ENCODE results near the gene TRAF5. TPM values are rescaled to one million over a fixed set of nuclear protein-coding genes. Genes with fewer than 3 reads are reported as not detected.
A peak's percentile ranks its signal among the peaks of the same experiment; 100 is the strongest.

Gene TRAF5
- total RNA-seq, 1 donor from 2014 or later, result 14.4 TPM

- Histone ChIP-seq H3K4me3 (ENCODE audit: insufficient read depth, low read depth, low read length) (no peak overlapping the region), H4K20me1 (ENCODE audit: insufficient read depth, low read length) (peaks cover 3% of the 10 kb centered on the region), H3K9ac (ENCODE audit: low read length) (no peak overlapping the region), H3K79me2 (ENCODE audit: insufficient read depth, low read length) (no peaks in the 10 kb centered on the region), H3K27me3 (ENCODE audit: insufficient read depth, low read length) (no peaks in the 10 kb centered on the region), H3K36me3 (ENCODE audit: insufficient read depth, low read length) (peaks cover 32% of the 10 kb centered on the region), H2AFZ (ENCODE audit: low read depth, low read length) (no peak overlapping the region), H3K4me1 (ENCODE audit: insufficient read depth, low read length) (no peaks in the 10 kb centered on the region), H3K9me3 (ENCODE audit: insufficient read depth, low read depth, low read length) (no peaks in the 10 kb centered on the region), H3K27ac (ENCODE audit: low read depth, low read length) (no peak overlapping the region), H3K4me2 (ENCODE audit: low read length) (no peak overlapping the region)
- FAIRE-seq (no peak), DNase-seq (ENCODE audit: low read depth) (no peak)
- H3K4me3 Mint-ChIP-seq (ENCODE audit: unreplicated experiment), result no peak overlapping the region
- H3K36me3 Mint-ChIP-seq (ENCODE audit: low read depth, unreplicated experiment), result peaks cover 14% of the 10 kb centered on the region
- no peaks in the 10 kb centered on the region for H3K27me3 Mint-ChIP-seq (ENCODE audit: low read depth, unreplicated experiment)
- H3K27ac Mint-ChIP-seq (ENCODE audit: unreplicated experiment), result no peak overlapping the region
- no peaks in the 10 kb centered on the region for H3K4me1 Mint-ChIP-seq (ENCODE audit: low read depth, unreplicated experiment)
- TF ChIP-seq EZH2 (IDR thresholded peaks at IDR 0.05; ENCODE audit: insufficient read depth, low read length) (no peak), CTCF (IDR thresholded peaks at IDR 0.05; ENCODE audit: insufficient read depth, low read depth, low read length) (no peak)
- no peaks in the 10 kb centered on the region for H3K9me3 Mint-ChIP-seq (ENCODE audit: unreplicated experiment)
Observed at GRCh38 chr1:211296396-211296795, 30.2 kb upstream of the TRAF5 start.

- Histone ChIP-seq H3K79me2 (ENCODE audit: insufficient read depth, low read length) (no peaks in the 10 kb centered on the region), H3K4me2 (ENCODE audit: low read length) (no peak overlapping the region), H3K36me3 (ENCODE audit: insufficient read depth, low read length) (peaks cover 15% of the 10 kb centered on the region), H2AFZ (ENCODE audit: low read depth, low read length) (no peak overlapping the region), H4K20me1 (ENCODE audit: insufficient read depth, low read length) (no peaks in the 10 kb centered on the region), H3K4me1 (ENCODE audit: insufficient read depth, low read length) (no peaks in the 10 kb centered on the region), H3K4me3 (ENCODE audit: insufficient read depth, low read depth, low read length) (no peak overlapping the region), H3K27ac (ENCODE audit: low read depth, low read length) (no peak overlapping the region), H3K9me3 (ENCODE audit: insufficient read depth, low read depth, low read length) (no peaks in the 10 kb centered on the region), H3K9ac (ENCODE audit: low read length) (no peak overlapping the region), H3K27me3 (ENCODE audit: insufficient read depth, low read length) (no peaks in the 10 kb centered on the region)
- H3K27ac Mint-ChIP-seq (ENCODE audit: unreplicated experiment), result peak overlapping the region; percentile 87
- no peak for FAIRE-seq
- peaks cover 5% of the 10 kb centered on the region for H3K36me3 Mint-ChIP-seq (ENCODE audit: low read depth, unreplicated experiment)
- H3K9me3 Mint-ChIP-seq (ENCODE audit: unreplicated experiment), result no peaks in the 10 kb centered on the region
- TF ChIP-seq EZH2 (IDR thresholded peaks at IDR 0.05; ENCODE audit: insufficient read depth, low read length), result no peak
- TF ChIP-seq CTCF (IDR thresholded peaks at IDR 0.05; ENCODE audit: insufficient read depth, low read depth, low read length), result no peak
- H3K4me3 Mint-ChIP-seq (ENCODE audit: unreplicated experiment), result no peak overlapping the region
- peak; percentile 37 for DNase-seq (ENCODE audit: low read depth)
- H3K27me3 Mint-ChIP-seq (ENCODE audit: low read depth, unreplicated experiment), result no peaks in the 10 kb centered on the region
- peaks cover 5% of the 10 kb centered on the region for H3K4me1 Mint-ChIP-seq (ENCODE audit: low read depth, unreplicated experiment)
Observed at GRCh38 chr1:211305044-211305443, 21.6 kb upstream of the TRAF5 start.

GRCh38 chr1:211309617-211310016 lies 17.0 kb upstream of the TRAF5 start:
- no peak overlapping the region for H3K4me3 Mint-ChIP-seq (ENCODE audit: unreplicated experiment)
- H3K36me3 Mint-ChIP-seq (ENCODE audit: low read depth, unreplicated experiment), result peaks cover 17% of the 10 kb centered on the region
- H3K9me3 ChIP-seq (ENCODE audit: insufficient read depth, low read depth, low read length), result no peaks in the 10 kb centered on the region
- H3K27ac ChIP-seq (ENCODE audit: low read depth, low read length), result no peak overlapping the region
- H3K4me2 ChIP-seq (ENCODE audit: low read length), result no peak overlapping the region
- H2AFZ ChIP-seq (ENCODE audit: low read depth, low read length), result no peak overlapping the region
- no peaks in the 10 kb centered on the region for H3K27me3 Mint-ChIP-seq (ENCODE audit: low read depth, unreplicated experiment)
- no peak for TF ChIP-seq EZH2 (IDR thresholded peaks at IDR 0.05; ENCODE audit: insufficient read depth, low read length)
- TF ChIP-seq CTCF (IDR thresholded peaks at IDR 0.05; ENCODE audit: insufficient read depth, low read depth, low read length), result no peak
- H3K4me3 ChIP-seq (ENCODE audit: insufficient read depth, low read depth, low read length), result no peak overlapping the region
- DNase-seq (ENCODE audit: low read depth) (no peak), FAIRE-seq (no peak)
- H3K4me1 Mint-ChIP-seq (ENCODE audit: low read depth, unreplicated experiment), result peaks cover 5% of the 10 kb centered on the region
- H3K9me3 Mint-ChIP-seq (ENCODE audit: unreplicated experiment), result no peaks in the 10 kb centered on the region
- no peak overlapping the region for H3K27ac Mint-ChIP-seq (ENCODE audit: unreplicated experiment)
- no peaks in the 10 kb centered on the region for H3K79me2 ChIP-seq (ENCODE audit: insufficient read depth, low read length)
- H3K36me3 ChIP-seq (ENCODE audit: insufficient read depth, low read length), result peaks cover 22% of the 10 kb centered on the region
- no peaks in the 10 kb centered on the region for H4K20me1 ChIP-seq (ENCODE audit: insufficient read depth, low read length)
- H3K27me3 ChIP-seq (ENCODE audit: insufficient read depth, low read length), result no peaks in the 10 kb centered on the region
- no peak overlapping the region for H3K9ac ChIP-seq (ENCODE audit: low read length)
- no peaks in the 10 kb centered on the region for H3K4me1 ChIP-seq (ENCODE audit: insufficient read depth, low read length)

Measured in astrocyte (in vitro differentiated cells and primary cell).